NB4 (cell line): Measurements from ENCODE around the gene LRRC2.

Experiments used
- DNase-seq: peaks from one replicate; pipeline ENCODE4 v3.0.0; 2010; ENCODE audit warnings: low read depth
- H3K4me3 ChIP-seq: one replicate; pipeline ENCODE4 v1.5.1; 2011; ENCODE audit warnings: mild to moderate bottlenecking, low read depth, low read length, moderate library complexity
- MAX ChIP-seq: IDR thresholded peaks from 2 replicates; pipeline ENCODE4 v1.6.1; 2011; ENCODE audit warnings: low read depth, low read length
- MYC ChIP-seq: IDR thresholded peaks from 2 replicates; pipeline ENCODE4 v1.6.1; 2011; ENCODE audit warnings: low read depth, low read length
- POLR2A ChIP-seq: IDR thresholded peaks from 2 replicates; pipeline ENCODE4 v1.6.1; 2011; ENCODE audit warnings: mild to moderate bottlenecking; ENCODE audit not compliant: insufficient read length; ENCODE audit errors: extremely low read depth
- TF ChIP-seq, protein P1 (sequence below): IDR thresholded peaks from one replicate; pipeline ENCODE4 v1.5.1; 2012; ENCODE audit warnings: low read depth, low read length

LRRC2 gene

DNA sequence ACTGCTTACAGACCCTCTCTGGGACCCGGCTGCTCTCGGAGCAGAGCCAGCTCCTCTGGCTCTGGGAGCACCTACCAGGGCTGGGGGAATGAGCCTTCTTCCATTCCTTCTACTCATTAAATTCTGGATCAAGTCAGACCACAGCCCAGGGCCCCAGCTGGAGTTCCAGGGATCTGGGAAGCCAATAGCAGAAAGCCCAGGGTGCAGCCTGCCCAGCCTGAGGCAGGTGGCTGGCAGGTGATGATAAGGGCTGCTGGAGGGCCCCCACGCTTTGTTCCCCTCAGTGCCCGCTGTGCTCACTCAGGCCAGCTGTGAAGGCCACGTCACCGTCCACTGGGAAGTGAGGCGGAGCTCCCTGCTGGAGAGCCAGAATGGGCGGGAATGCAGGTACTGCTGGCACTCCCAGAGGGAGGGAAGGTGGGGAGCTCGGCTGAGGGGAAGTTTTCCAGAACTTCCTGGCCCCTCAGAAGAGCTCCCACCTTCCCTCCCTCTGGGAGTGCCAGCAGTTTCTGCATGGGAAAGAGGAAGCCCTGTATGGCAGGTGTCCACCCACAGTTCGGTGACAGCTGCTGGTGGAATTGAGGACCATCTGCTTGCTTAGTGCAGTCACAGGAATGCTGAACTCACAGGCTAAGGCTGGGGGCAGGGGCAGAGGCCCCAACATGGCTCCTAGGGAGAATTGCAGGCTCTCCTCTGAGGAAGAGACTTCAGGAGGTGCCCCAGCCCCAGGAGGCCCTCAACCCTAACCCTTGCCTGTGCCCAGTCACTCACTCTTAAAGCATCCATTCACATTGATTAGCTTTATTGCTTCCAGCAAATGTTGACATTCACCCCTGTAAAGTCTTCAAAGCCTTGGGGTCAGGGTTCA lies 81.0 kb downstream of the LRRC2 start:
- TF ChIP-seq, protein P1, sequence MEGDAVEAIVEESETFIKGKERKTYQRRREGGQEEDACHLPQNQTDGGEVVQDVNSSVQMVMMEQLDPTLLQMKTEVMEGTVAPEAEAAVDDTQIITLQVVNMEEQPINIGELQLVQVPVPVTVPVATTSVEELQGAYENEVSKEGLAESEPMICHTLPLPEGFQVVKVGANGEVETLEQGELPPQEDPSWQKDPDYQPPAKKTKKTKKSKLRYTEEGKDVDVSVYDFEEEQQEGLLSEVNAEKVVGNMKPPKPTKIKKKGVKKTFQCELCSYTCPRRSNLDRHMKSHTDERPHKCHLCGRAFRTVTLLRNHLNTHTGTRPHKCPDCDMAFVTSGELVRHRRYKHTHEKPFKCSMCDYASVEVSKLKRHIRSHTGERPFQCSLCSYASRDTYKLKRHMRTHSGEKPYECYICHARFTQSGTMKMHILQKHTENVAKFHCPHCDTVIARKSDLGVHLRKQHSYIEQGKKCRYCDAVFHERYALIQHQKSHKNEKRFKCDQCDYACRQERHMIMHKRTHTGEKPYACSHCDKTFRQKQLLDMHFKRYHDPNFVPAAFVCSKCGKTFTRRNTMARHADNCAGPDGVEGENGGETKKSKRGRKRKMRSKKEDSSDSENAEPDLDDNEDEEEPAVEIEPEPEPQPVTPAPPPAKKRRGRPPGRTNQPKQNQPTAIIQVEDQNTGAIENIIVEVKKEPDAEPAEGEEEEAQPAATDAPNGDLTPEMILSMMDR = no peak
- TF ChIP-seq MAX = no peak
- no peak for TF ChIP-seq POLR2A
- TF ChIP-seq MYC = no peak
- H3K4me3 ChIP-seq = no peak overlapping the region
- DNase-seq = no peak

DNA sequence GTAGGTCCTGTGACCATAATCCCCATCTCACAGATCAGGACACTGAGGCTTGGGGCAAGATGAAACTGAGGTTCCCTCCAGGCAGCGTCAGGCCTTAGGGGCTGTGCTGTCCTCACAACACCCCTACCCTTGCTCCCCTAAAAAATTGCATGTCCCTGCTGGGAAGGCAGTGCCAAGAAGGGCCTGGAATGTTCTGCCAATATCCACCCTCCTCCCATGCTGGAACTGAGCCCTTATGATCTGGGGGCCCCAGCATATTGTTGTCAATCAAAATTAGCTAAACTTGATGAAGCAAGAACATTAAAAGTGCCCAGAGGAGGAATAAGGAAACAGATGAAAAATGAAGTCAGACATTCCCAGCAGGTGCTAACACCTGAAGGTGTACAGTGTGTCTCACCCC lies 81.7 kb downstream of the LRRC2 start:
- no peak overlapping the region for H3K4me3 ChIP-seq
- TF ChIP-seq, protein P1 = no peak
- no peak for TF ChIP-seq POLR2A
- TF ChIP-seq MAX = no peak
- no peak for TF ChIP-seq MYC
- no peak for DNase-seq

GRCh38 chr3:46483825-46484224 lies 82.3 kb downstream of the LRRC2 start:
- TF ChIP-seq, protein P1 = peak; percentile 14
- TF ChIP-seq MYC = no peak
- no peak overlapping the region for H3K4me3 ChIP-seq
- DNase-seq = peak; percentile 26

- H3K4me3 ChIP-seq = no peak overlapping the region
- TF ChIP-seq, protein P1 = no peak
- TF ChIP-seq POLR2A (no peak), MAX (no peak), MYC (no peak)
- no peak for DNase-seq
Observed at GRCh38 chr3:46482632-46483350, 83.3 kb downstream of the LRRC2 start.

DNA sequence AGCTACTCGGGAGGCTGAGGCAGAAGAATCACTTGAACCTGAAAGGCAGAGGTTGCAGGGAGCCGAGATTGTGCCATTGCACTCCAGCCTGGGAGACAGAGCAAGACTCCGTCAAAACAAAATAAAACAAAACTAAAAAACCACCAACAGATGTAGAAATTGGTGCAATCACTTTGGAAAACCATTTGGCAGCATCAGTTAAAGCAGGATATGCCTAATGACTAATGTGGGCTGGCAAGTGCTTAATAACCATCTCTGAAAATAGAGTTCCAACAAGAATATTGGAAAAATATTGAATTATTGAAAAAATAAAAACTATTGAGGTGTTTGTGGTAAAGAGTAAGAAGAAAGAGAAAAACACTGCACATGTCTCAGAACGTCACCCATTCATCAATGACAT lies 84.5 kb downstream of the LRRC2 start:
- H3K4me3 ChIP-seq = no peak overlapping the region
- TF ChIP-seq POLR2A (no peak), MYC (no peak)
- DNase-seq = no peak

GRCh38 chr3:46480491-46481195 lies 85.5 kb downstream of the LRRC2 start:
- no peak overlapping the region for H3K4me3 ChIP-seq

More at GRCh38 chr3:46480491-46481195, 85.5 kb downstream of the LRRC2 start:
- DNase-seq = no peak
- TF ChIP-seq MYC (no peak), POLR2A (no peak), MAX (no peak)
- TF ChIP-seq, protein P1 = no peak
